RWPE1 (cell line): ENCODE measurements around the gene ZNF133.
"Not testable (repeated sequence)": the region's sequence is repeated elsewhere in the genome, so short reads cannot be mapped to it uniquely, and the experiment has no call there.

Source experiments
- CTCF ChIA-PET: fragments of 350-600 bp; sonication (Branson Sonifier 250); formaldehyde crosslinking; extraction: SDS; loops from one replicate; lab custom pipeline; 2021; lab: Yijun Ruan, JAX
- POLR2A ChIA-PET: fragments of 400-600 bp; formaldehyde crosslinking; extraction: SDS; loops from one replicate; lab custom pipeline; 2020; ENCODE audit warnings: antibody characterized with exemption; ENCODE audit not compliant: low non-redundant PET; lab: Yijun Ruan, JAX
- DNase-seq: peaks from one replicate; pipeline ENCODE4 v3.0.0; 2012; ENCODE audit warnings: low spot score
- H3K27ac ChIP-seq: fragments of 450-650 bp; 2 replicates; pipeline ENCODE4 v1.5.1; 2017
- TF ChIP-seq, protein P1 (sequence below): fragments of 450-650 bp; conservative IDR thresholded peaks from 2 replicates; pipeline ENCODE4 v1.5.1; 2017; ENCODE audit warnings: low read depth, mild to moderate bottlenecking

Gene ZNF133

DNA sequence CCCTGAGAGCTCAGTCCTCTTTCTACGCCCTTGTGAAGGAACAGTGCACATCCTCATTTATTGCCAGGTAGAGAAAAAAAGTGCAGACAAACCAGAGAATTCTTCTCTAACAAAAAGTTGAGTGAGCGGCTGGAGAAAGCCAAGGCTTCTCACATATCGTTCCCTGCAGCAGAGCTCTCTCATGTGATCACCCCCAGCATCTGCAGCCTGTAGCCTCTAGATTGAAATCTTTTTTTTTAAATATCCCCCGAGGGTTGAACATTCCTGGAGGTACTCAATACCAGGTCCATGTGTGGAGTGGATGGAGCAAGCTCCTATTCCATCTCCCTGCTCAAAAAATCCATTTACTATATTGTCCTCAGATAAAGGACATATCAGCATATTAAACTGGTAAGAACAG lies 22.9 kb upstream of the ZNF133 start:
- POLR2A ChIA-PET = no interaction called here
- no peak for DNase-seq
- no peak overlapping the region for H3K27ac ChIP-seq
- TF ChIP-seq, protein P1, sequence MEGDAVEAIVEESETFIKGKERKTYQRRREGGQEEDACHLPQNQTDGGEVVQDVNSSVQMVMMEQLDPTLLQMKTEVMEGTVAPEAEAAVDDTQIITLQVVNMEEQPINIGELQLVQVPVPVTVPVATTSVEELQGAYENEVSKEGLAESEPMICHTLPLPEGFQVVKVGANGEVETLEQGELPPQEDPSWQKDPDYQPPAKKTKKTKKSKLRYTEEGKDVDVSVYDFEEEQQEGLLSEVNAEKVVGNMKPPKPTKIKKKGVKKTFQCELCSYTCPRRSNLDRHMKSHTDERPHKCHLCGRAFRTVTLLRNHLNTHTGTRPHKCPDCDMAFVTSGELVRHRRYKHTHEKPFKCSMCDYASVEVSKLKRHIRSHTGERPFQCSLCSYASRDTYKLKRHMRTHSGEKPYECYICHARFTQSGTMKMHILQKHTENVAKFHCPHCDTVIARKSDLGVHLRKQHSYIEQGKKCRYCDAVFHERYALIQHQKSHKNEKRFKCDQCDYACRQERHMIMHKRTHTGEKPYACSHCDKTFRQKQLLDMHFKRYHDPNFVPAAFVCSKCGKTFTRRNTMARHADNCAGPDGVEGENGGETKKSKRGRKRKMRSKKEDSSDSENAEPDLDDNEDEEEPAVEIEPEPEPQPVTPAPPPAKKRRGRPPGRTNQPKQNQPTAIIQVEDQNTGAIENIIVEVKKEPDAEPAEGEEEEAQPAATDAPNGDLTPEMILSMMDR = no peak
- CTCF ChIA-PET = interaction anchor here (0.6 kb wide), 1 partner anchor 52 kb away, joined by 3 read pairs; no protein-coding TSS in a partner anchor

DNA sequence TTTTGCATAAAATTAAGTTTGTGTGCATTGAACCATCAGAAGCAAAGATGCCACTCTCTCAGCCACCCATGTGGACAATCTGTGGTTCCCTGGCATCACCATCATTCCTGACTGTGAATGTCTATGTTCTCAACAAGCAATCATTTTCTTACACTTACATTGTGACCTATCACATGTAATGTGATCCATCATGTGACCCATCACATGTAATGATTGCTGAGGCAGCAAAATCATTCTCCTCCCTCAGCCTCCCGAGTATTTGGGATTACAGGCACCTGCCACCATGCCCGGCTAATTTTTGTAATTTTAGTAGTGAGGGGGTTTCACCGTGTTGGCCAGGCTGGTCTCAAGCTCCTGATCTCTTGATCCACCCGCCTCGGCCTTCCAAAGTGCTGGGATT lies 22.0 kb upstream of the ZNF133 start:
- ChIA-PET CTCF (no interaction called here), POLR2A (no interaction called here)
- no peak for DNase-seq
- TF ChIP-seq, protein P1 = no peak
- H3K27ac ChIP-seq = no peak overlapping the region

DNA sequence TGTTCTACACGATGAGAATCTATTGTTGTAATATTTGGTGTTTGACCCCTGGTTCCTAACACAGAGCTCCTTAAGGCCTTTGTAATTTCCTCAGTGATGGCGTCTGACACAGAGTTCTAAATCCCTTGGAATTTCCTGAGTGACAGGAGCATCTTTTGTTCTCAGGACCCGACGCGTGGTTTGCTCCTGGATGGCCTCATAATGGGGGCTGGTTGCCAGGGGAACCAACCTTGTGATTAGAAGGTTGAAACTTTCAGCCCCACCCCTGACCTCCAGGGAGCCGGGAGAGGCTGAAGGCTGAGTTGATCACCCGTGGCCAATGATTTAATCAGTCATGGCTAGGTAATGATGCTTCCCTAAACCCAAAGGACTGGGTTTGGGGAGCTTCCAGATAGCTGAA lies 20.5 kb upstream of the ZNF133 start:
- TF ChIP-seq, protein P1 = no peak
- H3K27ac ChIP-seq = no peak overlapping the region
- CTCF ChIA-PET = no interaction called here
- no peak for DNase-seq
- POLR2A ChIA-PET = no interaction called here

DNA sequence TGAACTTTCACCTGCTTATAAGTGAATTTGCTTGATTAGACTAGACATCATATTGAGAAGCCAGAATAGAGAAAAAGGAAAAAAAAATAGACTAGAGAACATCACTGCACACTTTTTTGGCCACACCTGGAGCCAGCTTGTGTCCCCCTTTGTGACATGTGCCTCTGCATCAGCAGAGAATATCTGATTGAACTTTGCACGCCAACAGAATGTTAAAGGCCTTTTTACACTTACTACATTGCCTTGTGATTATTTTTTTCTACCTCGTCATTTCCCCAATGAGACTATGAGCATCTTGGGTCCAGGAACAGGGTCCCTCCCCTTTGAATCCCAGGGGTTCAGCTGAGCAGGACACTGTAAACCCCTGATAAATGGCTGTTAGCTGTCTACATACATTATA lies 17.2 kb upstream of the ZNF133 start:
- TF ChIP-seq, protein P1 = no peak
- CTCF ChIA-PET = no interaction called here
- no peak overlapping the region for H3K27ac ChIP-seq
- POLR2A ChIA-PET = no interaction called here
- DNase-seq = no peak

DNA sequence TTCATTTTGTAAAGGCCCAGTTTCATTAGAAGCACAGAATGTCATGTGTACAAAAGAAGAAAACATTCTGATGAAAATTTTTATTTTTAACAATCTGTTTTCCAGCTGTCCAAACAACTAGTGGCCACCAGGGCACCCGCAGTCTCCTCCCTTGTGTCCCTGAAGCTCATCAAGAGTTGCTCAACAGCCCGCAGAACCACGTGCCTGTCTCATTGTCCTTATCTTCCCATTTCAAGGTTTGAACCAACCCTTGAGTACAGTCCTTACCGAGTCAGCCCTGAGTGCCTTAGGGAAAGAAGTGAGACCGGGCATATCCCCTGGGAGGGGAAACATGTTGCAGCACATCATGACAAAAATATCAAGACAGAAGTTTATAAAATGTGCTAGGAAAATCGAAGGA lies 15.9 kb upstream of the ZNF133 start:
- H3K27ac ChIP-seq = no peak overlapping the region
- ChIA-PET CTCF (interaction anchor here (1.1 kb wide), 1 partner anchor 9 kb away, joined by 3 read pairs; no protein-coding TSS in a partner anchor), POLR2A (no interaction called here)
- no peak for DNase-seq
- TF ChIP-seq, protein P1 = no peak

DNA sequence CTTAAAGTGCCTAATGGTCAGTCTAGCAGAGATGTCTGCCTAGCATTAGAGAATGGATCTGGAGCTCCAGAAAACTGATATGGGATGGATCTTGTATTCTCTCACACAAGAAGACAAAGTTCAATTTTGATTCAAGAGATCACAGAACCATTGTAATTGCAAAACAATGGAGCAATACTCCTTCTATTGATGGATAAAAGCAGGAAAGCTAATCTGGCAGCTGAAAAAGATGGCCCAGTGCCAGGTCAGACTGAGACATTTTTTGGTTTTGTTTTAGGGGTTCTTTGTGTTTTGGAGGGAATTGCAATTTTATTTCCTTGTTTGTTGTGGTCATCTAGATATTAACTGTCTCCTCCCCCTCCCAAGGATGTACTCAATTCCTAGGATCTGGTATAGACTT lies 14.6 kb upstream of the ZNF133 start:
- ChIA-PET POLR2A (no interaction called here), CTCF (no interaction called here)
- no peak for DNase-seq
- TF ChIP-seq, protein P1 = no peak
- H3K27ac ChIP-seq = no peak overlapping the region

DNA sequence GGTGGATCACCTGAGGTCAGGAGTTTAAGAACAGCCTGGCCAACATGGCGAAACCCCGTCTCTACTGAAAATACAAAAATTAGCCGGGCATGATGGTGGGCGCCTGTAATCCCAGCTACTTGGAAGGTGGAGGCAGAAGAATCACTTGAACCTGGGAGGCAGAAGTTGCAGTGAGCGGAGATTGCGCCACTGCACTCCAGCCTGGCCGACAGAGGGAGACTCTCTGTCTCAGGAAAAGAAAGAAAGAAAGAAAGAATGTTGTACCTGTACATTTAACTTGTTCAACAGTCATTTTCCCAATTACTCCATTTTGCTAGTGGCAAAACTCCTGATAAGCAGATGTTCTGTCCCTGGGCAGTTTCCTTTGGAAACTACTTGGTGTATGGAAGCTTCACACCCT lies 12.4 kb upstream of the ZNF133 start:
- not testable (repeated sequence) for DNase-seq

More for the DNA sequence above, 12.4 kb upstream of the ZNF133 start:
- H3K27ac ChIP-seq, POLR2A ChIA-PET: not testable (repeated sequence)
- CTCF ChIA-PET = interaction anchor here (0.7 to 1.2 kb wide), 3 partner anchors 16 to 186 kb away, joined by 3 to 6 read pairs (median 3); no protein-coding TSS in a partner anchor
